Activated CD4-positive, CD25-positive, alpha-beta regulatory T cell treated with anti-CD3 and anti-CD28 coated beads, Interleukin-2, amount 50 U/mL, for 72 hours (primary cell): ENCODE data around the gene BDKRB2.
"Not testable (repeated sequence)": the region's sequence is repeated elsewhere in the genome, so short reads cannot be mapped to it uniquely, and the experiment has no call there.

Experiments
- DNase-seq: peaks from one replicate; pipeline ENCODE4 v3.0.0; 2021

Gene BDKRB2

GRCh38 chr14:96229315-96229714 lies 24.7 kb downstream of the BDKRB2 start:
- DNase-seq = no peak

DNA sequence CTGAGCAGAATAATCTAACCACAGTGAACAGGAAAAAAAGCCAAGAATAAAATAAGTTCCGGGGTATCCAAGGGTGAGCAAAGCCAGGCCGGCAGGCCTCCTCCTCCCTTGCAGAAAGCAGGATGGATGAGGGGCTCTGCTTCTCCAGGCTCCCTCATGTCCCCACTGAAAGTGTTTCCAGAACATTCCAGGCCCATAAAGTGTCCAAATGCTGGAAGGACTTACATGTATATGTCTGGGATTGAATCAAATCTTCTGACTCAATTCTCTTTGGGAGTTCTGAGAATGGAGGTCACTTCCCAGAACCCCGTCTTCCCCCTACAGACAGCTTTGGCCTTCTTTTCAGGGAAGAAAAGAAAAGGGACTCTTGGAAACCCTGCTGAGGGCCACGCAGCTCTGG lies 26.4 kb downstream of the BDKRB2 start:
- no peak for DNase-seq

- no peak for DNase-seq
These were observed 27.0 kb downstream of the BDKRB2 start for GRCh38 chr14:96231526-96232130.

- no peak for DNase-seq
These were observed 27.9 kb downstream of the BDKRB2 start for GRCh38 chr14:96232506-96232905.

- no peak for DNase-seq
These were observed 29.0 kb downstream of the BDKRB2 start for GRCh38 chr14:96233661-96234060.

- no peak for DNase-seq
These were observed 30.8 kb downstream of the BDKRB2 start for GRCh38 chr14:96235426-96235825.

DNA sequence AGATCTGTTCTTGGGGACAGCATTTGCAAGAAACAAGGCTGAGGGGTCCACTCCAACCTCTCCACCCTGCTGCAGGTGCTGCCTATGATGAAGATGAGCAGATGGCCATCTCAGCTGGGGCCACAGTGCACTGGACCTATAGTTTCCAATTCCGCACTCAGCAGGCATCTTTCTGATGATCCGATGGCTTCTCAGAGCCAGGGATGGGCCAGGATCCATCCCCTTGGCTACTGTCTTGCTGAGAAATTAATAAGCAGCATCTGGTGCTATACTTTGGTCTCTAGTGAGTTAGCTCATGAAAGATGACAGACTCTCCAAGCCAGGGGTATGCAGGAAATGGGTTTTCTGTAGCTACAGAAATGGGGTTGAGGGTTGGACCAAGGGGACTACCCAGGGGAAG lies 33.0 kb downstream of the BDKRB2 start:
- DNase-seq = no peak

DNA sequence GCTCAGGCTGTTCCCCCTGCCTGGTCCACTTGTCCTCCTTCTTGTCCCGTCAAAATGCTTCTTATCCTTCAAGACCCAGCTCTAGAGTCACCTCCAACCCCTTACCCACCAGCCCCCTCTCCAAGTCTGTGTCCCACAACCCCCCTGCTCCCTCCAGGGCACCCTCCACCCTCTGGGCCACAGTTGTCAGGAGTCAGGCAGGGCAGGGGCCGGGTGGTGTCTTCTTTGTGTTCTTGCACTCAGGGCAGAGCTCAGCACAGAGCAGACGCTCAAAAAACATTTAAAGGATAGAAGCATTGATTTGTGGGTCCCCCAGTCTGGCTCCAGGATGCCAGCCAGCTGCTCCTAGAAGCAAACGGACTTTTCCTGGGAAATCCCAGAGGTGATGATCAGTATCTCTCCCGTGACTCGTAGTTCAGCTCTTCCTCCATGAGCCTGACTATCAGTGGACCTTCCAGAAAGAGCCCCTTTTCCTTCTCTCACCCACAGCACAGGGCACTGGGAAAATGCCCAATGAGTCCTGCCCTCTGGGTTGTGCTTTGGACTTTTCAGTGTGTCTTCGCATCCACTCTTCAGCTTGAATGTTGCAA lies 34.1 kb downstream of the BDKRB2 start:
- DNase-seq = no peak

GRCh38 chr14:96239711-96240141 lies 35.1 kb downstream of the BDKRB2 start:
- no peak for DNase-seq

GRCh38 chr14:96240641-96241040 lies 36.0 kb downstream of the BDKRB2 start:
- no peak for DNase-seq

DNA sequence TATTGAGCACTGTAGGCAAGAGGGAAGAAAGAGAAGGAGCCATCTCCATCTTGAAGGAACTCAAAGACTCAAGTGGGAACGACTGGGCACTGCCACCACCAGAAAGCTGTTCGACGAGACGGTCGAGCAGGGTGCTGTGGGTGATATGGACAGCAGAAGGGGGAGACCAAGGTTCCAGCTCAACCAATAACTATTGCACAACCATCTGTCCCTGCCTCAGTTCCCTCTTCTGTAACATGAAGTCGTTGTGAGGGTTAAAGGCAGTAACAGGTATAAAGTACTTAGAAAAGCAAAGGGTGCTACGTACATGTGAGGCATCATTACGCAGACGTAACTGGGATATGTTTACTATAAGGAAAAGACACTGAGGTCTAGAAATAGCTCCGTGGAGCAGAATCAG lies 37.5 kb downstream of the BDKRB2 start:
- DNase-seq = no peak

- DNase-seq = no peak
These were observed 39.1 kb downstream of the BDKRB2 start for GRCh38 chr14:96243785-96244184.

- DNase-seq = not testable (repeated sequence)
These were observed 40.4 kb downstream of the BDKRB2 start for GRCh38 chr14:96245074-96245473.

- no peak for DNase-seq
These were observed 41.3 kb downstream of the BDKRB2 start for GRCh38 chr14:96245710-96246538.

GRCh38 chr14:96246539-96246847 lies 41.9 kb downstream of the BDKRB2 start:
- DNase-seq = no peak

DNA sequence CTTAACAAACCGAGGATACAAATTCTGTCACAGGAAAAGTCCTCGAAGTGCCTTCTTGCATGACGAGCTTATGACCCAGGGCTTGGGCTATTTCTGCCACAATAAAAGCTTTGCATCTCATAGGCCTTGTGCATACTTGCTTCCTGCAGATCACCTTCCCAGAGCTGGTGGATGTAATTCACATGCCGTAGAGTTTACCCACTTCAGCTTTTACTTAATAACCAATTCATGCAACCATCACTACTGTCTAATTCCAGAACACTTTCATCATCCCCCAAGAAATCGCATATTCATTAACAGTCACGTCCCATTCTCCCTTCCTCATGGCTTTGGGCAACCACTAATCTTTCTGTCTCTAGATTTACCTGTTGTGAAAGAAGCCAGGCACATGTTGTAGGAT lies 42.4 kb downstream of the BDKRB2 start:
- no peak for DNase-seq

DNA sequence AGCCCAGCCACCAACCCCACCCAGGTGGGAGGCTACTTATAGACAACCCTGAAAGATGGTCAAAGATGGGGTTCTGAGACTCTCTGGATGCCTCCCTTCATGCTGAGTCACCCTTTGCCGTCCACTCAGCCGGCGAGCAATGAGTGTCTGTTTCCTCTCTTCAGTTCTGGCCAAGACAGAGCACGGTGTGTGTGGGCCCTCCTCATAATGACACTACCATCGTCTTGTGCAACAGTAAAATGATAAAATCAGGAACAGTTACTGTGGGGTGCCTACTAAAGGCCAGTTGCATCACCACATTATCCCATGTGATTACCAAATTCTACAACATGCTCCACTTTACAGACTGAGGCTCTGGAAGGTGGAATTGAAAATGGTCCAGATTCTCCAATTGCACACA lies 44.4 kb downstream of the BDKRB2 start:
- no peak for DNase-seq

DNA sequence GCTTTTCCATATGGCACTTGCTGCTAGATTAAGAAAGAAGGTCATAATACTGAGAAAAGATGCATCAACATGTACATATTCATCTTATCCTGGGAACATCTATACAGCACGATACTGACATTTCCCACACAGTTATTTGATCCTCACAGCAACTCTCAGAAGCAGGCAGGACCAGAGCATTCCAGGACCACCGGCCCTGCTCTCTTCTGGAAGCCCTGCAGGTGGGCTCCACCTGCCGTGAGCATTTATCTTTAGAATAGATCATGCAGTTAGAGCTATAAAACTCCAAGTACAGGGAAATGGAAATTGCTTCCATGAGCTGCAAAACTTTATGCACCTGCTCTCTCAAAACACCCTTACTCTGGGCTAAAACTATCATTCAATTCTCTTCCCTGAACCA lies 45.8 kb downstream of the BDKRB2 start:
- no peak for DNase-seq

GRCh38 chr14:96251656-96252155 lies 47.1 kb downstream of the BDKRB2 start:
- DNase-seq = no peak

GRCh38 chr14:96252323-96252998 lies 47.8 kb downstream of the BDKRB2 start:
- no peak for DNase-seq

GRCh38 chr14:96252999-96253539 lies 48.4 kb downstream of the BDKRB2 start:
- no peak for DNase-seq

- DNase-seq = no peak
These were observed 50.0 kb downstream of the BDKRB2 start for GRCh38 chr14:96254687-96255086.
